ENCODE results near the gene CA10.

The CA10 gene

DNA sequence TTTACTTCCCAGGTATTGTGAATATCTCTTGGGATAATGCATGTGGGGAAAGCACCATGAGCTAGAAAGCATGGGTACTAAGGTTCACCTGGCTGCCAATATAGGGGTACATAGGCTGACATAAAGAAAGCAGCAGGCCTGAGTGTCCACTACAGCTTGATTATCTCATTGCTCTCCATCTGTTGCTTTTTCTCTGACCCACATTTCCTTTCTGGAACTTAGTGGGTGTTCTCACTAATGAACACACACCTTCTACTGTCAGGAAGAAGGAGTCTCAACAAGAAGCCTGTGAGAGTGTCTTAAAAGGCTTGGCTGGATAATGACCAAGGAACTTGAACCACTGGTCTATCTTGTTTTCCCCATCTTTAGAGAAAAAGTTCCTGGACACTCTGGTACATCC is 62.5 kb downstream of the CA10 start:
- Histone ChIP-seq H3K27me3 (no peaks in the 10 kb centered on the region), H3K9me3 (replicated peaks in 1 of 11) (no peaks in the 10 kb centered on the region), H3K4me1 (no peaks in the 10 kb centered on the region), H3K9ac (no peak overlapping the region), H4K20me1 (no peaks in the 10 kb centered on the region; a peak in 1 of 22 replicates), H3K36me3 (no peaks in the 10 kb centered on the region), H3K27ac (no peak overlapping the region), H3K4me2 (no peak overlapping the region), H3K4me3 (no peak overlapping the region)
- TF ChIP-seq Cebpa-rat (IDR thresholded peaks at IDR 0.05), result no peak

DNA sequence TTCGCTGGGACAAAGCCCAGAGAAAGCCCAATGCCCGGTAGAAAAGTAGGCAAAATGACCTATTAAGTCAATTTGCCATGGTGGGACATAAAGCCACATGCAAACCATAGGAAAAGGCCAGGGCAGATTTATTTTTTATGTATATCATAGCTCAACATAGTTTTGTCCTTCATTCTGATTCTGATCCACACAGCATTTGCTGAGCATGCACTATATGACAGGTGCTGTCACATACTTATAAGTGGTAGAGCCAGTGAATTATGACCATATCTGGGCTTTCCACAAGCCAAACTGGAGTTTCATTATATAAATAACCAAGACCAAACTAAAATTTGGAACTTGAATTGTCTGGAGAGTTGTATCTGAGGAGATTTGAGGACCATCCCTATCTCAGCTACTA is 74.3 kb downstream of the CA10 start:
- Histone ChIP-seq H4K20me1 (no peaks in the 10 kb centered on the region), H3K9ac (no peak overlapping the region), H3K4me2 (no peak overlapping the region), H3K4me3 (no peak overlapping the region), H3K27ac (no peak overlapping the region), H3K36me3 (no peaks in the 10 kb centered on the region), H3K27me3 (no peaks in the 10 kb centered on the region), H3K9me3 (replicated peaks in 1 of 11) (no peaks in the 10 kb centered on the region), H3K4me1 (no peaks in the 10 kb centered on the region)
- no peak for TF ChIP-seq Cebpa-rat (IDR thresholded peaks at IDR 0.05)

DNA sequence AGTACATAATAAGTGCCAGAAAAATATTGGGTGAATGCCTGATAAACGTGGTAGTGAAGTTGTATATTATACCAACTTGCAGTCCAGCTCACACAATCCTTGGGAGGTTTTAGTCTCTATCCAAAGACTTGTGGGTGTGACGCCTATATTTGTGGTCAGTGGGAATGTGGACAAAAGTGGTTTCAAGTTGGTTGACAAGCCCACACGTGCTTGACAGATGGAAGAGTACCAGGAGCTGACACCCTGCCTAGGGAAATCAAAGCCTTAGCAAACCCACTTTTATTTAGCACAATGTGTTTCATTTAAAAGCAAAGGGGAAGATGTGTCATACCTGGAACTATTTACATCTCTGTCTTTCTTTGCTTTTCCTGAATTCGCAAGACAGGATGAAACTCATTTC is 79.0 kb downstream of the CA10 start:
- no peaks in the 10 kb centered on the region for H3K36me3 ChIP-seq
- no peak overlapping the region for H3K4me3 ChIP-seq
- TF ChIP-seq Cebpa-rat (IDR thresholded peaks at IDR 0.05), result no peak
- no peaks in the 10 kb centered on the region for H4K20me1 ChIP-seq
- no peaks in the 10 kb centered on the region for H3K9me3 ChIP-seq (replicated peaks in 1 of 11)
- no peaks in the 10 kb centered on the region for H3K4me1 ChIP-seq
- H3K9ac ChIP-seq, result no peak overlapping the region
- no peak overlapping the region for H3K27ac ChIP-seq
- no peaks in the 10 kb centered on the region for H3K27me3 ChIP-seq
- H3K4me2 ChIP-seq, result no peak overlapping the region

DNA sequence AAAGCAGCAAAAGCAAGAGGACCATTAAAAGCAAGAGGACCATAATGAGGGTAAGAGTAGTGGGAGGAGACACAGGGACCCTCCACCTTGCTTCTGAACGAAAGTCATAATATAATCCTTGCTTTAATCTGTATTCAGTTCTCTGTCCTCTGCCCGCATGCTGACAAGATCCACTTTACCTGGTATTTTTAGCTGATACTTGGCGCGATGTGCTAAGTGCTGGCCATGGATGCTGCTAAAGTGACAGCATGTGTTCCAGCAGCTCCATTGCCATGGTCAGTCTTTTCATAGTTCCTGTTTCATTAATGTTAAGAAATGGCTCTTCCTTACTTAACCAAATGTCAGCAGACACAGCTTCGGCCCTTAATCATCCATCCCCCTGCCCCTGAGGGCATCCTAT is 86.8 kb downstream of the CA10 start:
- no peak overlapping the region for H3K9ac ChIP-seq
- no peak overlapping the region for H3K4me2 ChIP-seq
- peaks cover 10 to 19% (median 16%) of the 10 kb centered on the region in 11 experiments for H3K9me3 ChIP-seq (replicated peaks in 1 of 11)
- H3K4me3 ChIP-seq, result no peak overlapping the region
- no peaks in the 10 kb centered on the region for H4K20me1 ChIP-seq
- no peaks in the 10 kb centered on the region for H3K4me1 ChIP-seq
- no peak for TF ChIP-seq Cebpa-rat (IDR thresholded peaks at IDR 0.05)
- H3K27ac ChIP-seq, result no peak overlapping the region
- no peaks in the 10 kb centered on the region for H3K27me3 ChIP-seq
- no peaks in the 10 kb centered on the region for H3K36me3 ChIP-seq

DNA sequence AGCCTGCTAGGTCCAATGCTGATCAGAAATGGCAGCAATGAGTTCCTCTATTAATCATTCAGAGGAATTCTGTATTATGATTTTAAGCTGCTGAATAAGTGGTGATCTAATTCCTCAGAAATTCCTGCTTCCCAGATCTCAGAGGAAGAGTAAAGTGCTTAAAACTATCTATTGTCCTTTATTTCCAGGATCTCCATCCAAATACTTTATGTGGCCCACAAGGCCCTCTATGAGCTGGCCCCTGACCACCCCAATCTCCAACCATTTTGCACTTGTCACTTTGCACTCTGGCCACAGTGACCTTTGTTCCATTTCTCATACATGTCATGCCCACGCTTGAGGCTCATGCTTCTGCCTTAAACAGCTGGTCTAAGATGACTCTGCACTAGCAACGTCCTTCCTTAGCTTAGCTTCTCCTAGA is 93.7 kb downstream of the CA10 start:
- Histone ChIP-seq H3K4me1 (no peaks in the 10 kb centered on the region), H3K9me3 (replicated peaks in 1 of 11) (peaks cover 13 to 23% (median 18%) of the 10 kb centered on the region in 11 experiments), H3K4me3 (no peak overlapping the region), H3K27ac (no peak overlapping the region), H3K36me3 (no peaks in the 10 kb centered on the region), H4K20me1 (no peaks in the 10 kb centered on the region), H3K9ac (no peak overlapping the region), H3K4me2 (no peak overlapping the region), H3K27me3 (no peaks in the 10 kb centered on the region)
- TF ChIP-seq Cebpa-rat (IDR thresholded peaks at IDR 0.05), result no peak

DNA sequence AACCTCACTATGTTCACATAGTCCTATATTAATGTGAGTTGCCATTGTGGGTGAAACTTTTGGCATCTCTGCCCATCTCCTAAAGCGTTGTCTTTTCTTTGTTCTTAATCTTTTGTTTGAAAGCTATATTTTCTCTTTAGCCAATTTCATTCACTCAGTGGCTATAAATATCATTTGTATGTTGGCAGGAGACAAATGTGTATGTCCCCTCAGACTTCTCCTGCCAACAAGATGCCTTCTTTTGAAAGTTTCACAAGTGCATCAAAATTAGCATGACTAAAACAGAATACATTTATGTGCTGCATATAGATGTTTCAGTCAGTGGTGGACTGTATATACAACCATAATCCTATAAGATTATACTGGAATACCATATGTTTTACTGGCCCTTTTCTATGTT is 109.0 kb downstream of the CA10 start:
- Histone ChIP-seq H4K20me1 (no peaks in the 10 kb centered on the region), H3K9me3 (replicated peaks in 1 of 11) (peaks cover 0 to 4% (median 0%) of the 10 kb centered on the region in 11 experiments; a peak in 2 of 22 replicates), H3K27ac (no peak overlapping the region), H3K4me2 (no peak overlapping the region), H3K9ac (no peak overlapping the region), H3K36me3 (no peaks in the 10 kb centered on the region), H3K27me3 (no peaks in the 10 kb centered on the region), H3K4me1 (no peaks in the 10 kb centered on the region), H3K4me3 (no peak overlapping the region)
- no peak for TF ChIP-seq Cebpa-rat (IDR thresholded peaks at IDR 0.05)

DNA sequence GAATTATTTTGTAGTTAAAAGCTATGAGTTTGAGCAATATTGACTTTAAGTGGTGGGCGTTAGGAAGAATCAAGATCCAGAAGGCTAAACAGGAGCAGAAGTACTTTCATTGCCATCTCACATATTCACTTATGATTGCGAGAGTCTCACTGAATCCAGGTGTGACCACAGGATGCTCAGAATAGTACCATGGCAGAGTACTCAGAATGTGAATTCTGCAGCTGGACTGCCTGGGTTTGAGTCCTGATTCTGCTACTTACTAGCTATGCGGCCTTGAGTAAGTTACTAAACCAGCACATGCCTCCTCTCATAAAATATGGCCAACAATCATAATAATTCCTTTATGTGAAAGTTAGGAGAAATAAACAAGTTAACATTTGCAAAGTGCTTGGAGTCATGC is 109.5 kb downstream of the CA10 start:
- TF ChIP-seq Cebpa-rat (IDR thresholded peaks at IDR 0.05), result no peak
- no peak overlapping the region for H3K4me2 ChIP-seq
- H3K27me3 ChIP-seq, result no peaks in the 10 kb centered on the region
- H3K9me3 ChIP-seq (replicated peaks in 1 of 11), result no peaks in the 10 kb centered on the region
- H3K4me1 ChIP-seq, result no peaks in the 10 kb centered on the region
- no peaks in the 10 kb centered on the region for H3K36me3 ChIP-seq
- no peak overlapping the region for H3K9ac ChIP-seq
- no peaks in the 10 kb centered on the region for H4K20me1 ChIP-seq
- no peak overlapping the region for H3K27ac ChIP-seq
- no peak overlapping the region for H3K4me3 ChIP-seq

DNA sequence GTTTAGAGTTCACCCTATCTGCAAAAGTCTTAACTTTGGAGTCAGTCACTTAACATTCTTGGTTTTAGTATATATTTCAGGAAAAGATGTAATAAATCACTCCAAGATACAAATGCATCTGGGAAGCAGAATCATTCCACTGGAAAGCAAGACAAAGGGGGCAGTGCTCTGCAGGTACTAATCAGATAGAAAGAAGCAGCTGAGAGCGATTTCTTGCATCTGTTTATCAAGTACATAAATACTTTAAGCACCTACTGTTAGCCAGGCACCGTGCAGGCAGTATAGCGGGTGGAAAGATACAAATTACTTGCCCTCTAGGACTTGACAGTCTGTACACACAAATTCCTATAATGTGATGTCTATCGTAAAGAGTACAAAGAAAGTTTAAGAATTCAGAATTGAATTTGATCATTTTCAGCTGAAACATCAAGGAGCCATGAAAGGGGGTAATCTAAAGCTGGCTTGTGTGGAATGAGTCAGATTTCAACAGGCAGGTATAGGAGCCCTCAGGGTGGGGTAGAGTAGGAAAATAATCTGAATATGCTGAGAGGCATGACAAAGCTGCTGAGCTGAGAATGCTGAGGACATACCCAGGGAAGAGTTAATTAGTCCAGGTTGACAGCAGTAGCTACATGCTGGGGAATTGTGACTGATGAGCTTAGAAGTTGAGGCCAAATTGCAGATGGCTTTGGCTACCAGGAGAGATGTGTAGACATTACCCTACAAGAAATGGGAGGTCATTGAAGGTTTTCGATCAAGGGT is 110.2 kb downstream of the CA10 start:
- Histone ChIP-seq H3K4me3 (no peak overlapping the region), H3K4me1 (no peaks in the 10 kb centered on the region), H3K27ac (no peak overlapping the region), H4K20me1 (no peaks in the 10 kb centered on the region), H3K36me3 (no peaks in the 10 kb centered on the region), H3K27me3 (no peaks in the 10 kb centered on the region), H3K9ac (no peak overlapping the region), H3K9me3 (replicated peaks in 1 of 11) (no peaks in the 10 kb centered on the region), H3K4me2 (no peak overlapping the region)
- TF ChIP-seq Cebpa-rat (IDR thresholded peaks at IDR 0.05), result no peak

DNA sequence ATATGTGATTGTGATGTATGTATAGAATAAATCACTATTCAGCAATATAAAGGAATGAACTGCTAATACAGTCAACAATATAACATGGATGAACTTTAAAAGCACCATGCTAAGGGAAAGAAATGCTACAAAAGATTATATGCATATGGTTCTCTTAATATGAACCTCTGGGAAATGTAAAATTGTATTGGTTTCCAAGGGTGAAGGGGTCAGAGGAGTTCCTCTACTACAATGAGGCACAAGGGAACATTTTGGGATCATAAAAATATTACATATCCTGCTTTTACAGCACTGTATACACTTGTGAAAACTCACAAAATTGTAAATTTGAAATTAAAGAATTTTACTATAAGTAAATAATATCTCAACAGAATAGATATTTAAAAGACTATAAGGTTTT is 111.4 kb downstream of the CA10 start:
- H3K9ac ChIP-seq, result no peak overlapping the region
- no peak overlapping the region for H3K4me3 ChIP-seq
- no peaks in the 10 kb centered on the region for H4K20me1 ChIP-seq
- no peak overlapping the region for H3K27ac ChIP-seq
- H3K4me1 ChIP-seq, result no peaks in the 10 kb centered on the region
- no peaks in the 10 kb centered on the region for H3K36me3 ChIP-seq
- TF ChIP-seq Cebpa-rat (IDR thresholded peaks at IDR 0.05), result no peak
- H3K9me3 ChIP-seq (replicated peaks in 1 of 11), result no peaks in the 10 kb centered on the region
- no peak overlapping the region for H3K4me2 ChIP-seq
- no peaks in the 10 kb centered on the region for H3K27me3 ChIP-seq

DNA sequence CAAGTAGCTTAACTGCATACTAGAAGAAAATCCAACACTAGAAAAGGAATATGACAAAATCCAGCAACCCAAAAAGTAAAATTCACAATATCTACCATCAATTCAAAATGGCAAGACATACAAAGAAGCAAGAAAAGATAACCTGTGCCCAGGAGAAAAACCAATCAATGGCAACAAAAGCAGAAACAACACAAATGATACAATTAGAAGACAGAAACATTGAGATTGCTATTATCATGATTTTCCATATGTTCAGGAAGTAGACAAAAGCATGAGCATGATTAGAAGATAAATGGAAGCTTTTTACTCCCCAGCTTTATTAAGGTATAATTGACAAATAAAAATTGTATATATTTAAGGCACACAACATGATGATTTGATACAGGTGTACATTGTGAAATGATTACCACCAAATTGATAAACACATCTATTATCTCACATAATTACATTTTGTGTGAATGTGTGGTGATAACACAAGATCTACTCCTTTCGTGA is 117.3 kb downstream of the CA10 start:
- H3K4me2 ChIP-seq, result no peak overlapping the region
- no peak overlapping the region for H3K27ac ChIP-seq
- no peaks in the 10 kb centered on the region for H3K4me1 ChIP-seq
- no peak overlapping the region for H3K4me3 ChIP-seq
- no peak overlapping the region for H3K9ac ChIP-seq
- no peaks in the 10 kb centered on the region for H3K36me3 ChIP-seq
- TF ChIP-seq Cebpa-rat (IDR thresholded peaks at IDR 0.05), result no peak
- H4K20me1 ChIP-seq, result no peaks in the 10 kb centered on the region
- no peaks in the 10 kb centered on the region for H3K27me3 ChIP-seq
- H3K9me3 ChIP-seq (replicated peaks in 1 of 11), result no peaks in the 10 kb centered on the region
